GM19395 (cell line): ENCODE data around the gene PRSS48.
A peak's percentile ranks its signal among the peaks of the same experiment; 100 is the strongest.
"Not testable (repeated sequence)": the region's sequence is repeated elsewhere in the genome, so short reads cannot be mapped to it uniquely, and the experiment has no call there.

Experiments used
- ATAC-seq: cut with Tn5 transposase; IDR thresholded peaks from one replicate; pipeline ENCODE4 v1.9.1; 2021; ENCODE audit warnings: mild to moderate bottlenecking, moderate library complexity; ENCODE audit not compliant: unreplicated experiment

Gene PRSS48

GRCh38 chr4:151260526-151260925 lies 16.4 kb upstream of the PRSS48 start:
- ATAC-seq, result no peak

GRCh38 chr4:151263455-151263854 lies 13.5 kb upstream of the PRSS48 start:
- no peak for ATAC-seq

GRCh38 chr4:151266497-151266896 lies 10.5 kb upstream of the PRSS48 start:
- no peak for ATAC-seq

DNA sequence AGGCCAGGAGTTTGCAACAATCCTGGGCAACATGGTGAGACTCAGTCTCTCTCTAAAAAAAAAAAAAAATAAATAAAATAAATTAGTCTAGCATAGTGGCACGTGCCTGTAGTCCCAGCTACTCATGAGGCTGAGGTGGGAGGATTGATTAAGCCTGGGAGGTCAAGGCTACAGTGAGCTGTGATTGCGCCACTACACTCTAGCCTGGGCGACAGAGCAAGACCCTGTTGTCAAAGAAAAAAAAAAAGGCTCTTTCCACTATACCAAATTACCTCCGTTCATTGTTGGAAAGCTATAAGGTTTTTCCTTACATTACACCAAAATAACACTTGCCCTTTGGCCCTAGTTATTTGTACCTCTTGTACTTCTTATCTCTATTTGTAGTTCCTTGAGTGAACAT lies 9.9 kb upstream of the PRSS48 start:
- no peak for ATAC-seq

DNA sequence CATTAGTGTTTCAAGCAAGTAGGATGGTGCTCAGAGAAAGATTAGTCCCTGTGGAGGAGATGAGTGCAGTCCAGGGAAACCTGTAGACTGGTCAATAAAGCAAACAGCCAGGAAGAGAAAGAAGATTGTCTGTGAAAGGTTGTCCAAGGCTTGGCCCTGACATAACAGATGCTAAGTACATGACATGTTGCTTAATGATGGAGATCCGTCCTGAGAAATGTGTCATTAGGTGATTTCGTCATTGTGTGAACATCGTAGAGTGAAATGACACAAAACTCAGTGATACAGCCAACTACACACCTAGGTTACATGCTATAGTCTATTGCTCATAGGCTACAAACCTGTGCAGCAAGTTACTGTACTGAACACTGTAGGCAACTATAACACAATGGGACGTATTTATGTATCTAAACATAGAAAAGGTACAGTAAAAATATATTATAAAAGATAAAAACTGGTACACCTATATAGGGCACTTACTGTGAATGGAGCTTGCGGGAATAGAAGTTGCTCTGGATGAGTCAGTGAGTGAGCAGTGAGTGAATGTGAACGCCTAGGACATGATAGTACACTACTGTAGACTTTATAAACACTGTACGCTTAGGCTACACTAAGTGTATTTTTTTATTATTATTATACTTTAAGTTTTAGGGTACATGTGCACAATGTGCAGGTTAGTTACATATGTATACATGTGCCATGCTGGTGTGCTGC lies 9.0 kb upstream of the PRSS48 start:
- no peak for ATAC-seq

DNA sequence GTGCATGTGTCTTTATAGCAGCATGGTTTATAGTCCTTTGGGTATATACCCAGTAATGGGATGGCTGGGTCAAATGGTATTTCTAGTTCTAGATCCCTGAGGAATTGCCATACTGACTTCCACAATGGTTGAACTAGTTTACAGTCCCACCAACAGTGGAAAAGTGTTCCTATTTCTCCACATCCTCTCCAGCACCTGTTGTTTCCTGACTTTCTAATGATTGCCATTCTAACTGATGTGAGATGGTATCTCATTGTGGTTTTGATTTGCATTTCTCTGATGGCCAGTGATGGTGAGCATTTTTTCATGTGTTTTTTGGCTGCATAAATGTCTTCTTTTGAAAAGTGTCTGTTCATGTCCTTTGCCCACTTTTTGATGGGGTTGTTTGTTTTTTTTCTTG lies 8.1 kb upstream of the PRSS48 start:
- ATAC-seq, result not testable (repeated sequence)

DNA sequence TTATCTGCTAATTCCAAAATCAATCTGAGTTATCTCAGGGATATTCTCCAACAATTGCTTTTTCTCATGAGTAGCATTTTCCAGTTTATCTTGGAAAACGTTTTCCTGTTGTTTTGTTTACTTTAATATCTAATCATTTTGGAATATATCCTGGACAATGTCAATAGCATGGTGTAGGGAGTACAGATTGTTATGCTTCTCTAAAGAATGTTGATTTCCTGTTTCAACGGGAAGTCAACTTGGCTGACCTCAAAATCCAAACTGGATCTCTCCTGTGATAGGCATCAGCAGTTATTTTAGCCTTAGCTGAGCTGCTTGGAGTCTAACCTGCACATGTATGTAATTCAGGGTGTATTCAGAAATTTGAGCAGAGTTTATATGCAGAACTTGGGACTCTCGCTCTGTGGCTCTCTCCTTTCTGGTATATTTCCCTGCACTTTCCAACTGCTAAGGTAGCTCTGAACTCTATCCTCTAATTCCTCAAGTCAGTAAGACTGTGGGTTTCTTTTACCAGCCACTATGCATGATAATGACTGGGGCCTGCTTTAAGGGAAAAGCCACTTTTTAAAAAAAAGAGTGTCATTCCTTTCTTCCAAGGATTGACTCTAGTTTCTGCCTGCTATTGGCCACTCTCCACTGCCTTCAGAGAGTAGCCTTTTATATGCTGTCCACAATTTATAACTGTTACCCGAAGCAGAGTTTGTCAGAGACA lies 7.7 kb downstream of the PRSS48 start:
- no peak for ATAC-seq

DNA sequence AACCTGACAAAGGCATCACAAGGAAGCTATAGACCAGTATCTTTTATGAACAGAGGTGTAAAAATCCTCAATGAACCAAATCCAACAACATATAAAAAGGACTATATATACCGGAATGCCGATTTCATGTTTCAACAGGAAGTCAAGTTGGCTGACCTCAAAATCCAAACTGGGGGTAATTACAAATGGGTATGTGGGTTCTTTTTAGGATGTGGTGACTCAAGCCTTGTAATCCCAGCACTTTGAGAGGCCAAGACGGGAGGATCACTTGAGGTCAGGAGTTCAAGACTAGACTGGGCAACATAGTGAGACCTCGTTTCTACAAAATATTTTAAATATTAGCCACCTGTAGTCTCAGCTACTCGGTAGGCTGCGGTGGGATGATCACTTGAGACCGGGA lies 10.4 kb downstream of the PRSS48 start:
- no peak for ATAC-seq

- no peak for ATAC-seq
Observed at GRCh38 chr4:151291485-151291884, 14.5 kb downstream of the PRSS48 start.

DNA sequence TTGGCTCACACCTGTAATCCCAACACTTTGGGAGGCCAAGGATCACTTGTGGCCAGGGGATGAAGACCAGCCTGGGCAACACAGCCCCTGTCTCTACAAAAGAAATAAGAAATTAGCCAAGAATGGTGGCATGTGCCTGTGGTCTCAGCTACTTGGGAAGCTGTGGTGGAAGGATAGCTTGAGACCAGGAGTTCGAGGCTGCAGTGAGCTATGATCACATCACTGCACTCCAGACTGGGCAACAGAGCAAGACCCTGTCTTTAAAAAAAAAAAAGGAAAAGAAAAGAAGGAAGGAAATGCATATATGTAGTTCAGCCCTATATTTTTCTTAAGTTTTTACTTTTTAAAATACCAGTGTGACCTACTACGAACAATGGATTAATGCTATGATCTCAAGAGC lies 15.1 kb downstream of the PRSS48 start:
- ATAC-seq, result no peak

DNA sequence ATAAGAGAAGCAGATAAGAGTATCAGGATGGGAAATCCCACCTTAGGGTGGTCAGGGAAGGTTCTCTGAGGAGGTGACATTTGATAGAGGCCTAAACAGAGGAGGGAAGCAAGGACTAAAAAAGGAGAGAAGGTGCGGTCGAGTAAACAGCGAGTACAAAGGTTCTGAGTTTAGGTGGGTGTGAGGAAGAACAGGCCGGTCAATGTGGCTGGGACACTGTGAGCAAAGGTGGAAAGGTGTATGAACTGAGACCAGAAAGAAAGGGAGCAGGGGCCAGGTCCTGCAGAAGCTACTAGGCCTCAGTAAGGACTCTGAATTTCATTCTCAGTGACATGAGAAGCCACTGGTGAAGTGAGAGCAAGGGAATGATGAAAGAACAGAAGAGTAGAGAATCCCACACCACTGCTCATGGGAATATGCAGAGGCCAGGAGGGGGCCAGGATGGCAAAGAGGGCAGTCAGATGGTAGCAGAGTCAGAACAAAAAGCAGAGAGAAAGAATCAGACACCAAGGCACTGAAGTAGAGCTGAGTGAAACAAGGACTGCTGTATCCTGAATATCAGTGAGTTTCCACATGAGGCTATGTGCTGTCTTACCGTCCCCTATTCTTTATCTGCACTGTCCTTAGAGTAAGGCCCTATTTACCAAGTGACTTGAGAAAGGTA lies 18.0 kb downstream of the PRSS48 start:
- ATAC-seq, result no peak

DNA sequence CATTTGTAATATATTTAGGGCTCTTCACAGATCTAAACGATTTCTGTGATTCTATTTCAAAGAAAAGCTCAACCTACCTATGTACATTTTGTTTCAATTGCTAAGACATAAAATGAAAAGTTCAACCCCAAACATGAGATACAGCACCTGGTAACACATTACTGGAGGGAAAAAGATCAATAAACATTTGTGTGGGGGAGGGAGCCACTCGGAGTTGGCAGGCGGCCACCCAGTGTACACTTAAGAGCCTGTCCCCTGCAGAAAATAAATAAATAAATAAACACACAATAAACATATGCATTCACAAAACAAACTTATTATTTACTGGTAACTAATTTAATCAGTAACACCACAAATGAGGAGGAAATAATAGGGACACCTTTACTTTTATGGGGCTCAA lies 19.3 kb downstream of the PRSS48 start:
- ATAC-seq, result no peak

GRCh38 chr4:151297170-151297569 lies 20.2 kb downstream of the PRSS48 start:
- ATAC-seq, result no peak

DNA sequence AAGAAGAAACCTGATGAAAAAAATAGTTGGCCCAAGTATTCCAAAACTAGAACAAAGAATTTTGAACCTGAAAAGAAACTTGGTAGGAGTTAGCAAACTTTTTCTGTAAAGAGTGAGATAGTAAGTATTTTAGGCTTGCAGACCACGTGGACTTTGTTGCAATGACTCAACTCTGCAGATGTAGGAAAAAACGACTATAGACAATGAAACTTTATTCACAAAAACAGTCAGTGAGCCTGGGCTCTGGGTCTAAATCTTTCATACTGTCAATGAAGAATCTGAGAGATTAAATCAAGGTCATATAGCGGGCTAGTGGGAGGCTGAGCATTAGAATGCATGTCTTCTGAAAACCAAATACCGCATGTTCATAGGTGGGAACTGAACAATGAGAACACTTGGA lies 25.5 kb downstream of the PRSS48 start:
- ATAC-seq, result no peak

- no peak for ATAC-seq
Observed at GRCh38 chr4:151304226-151304625, 27.3 kb downstream of the PRSS48 start.

DNA sequence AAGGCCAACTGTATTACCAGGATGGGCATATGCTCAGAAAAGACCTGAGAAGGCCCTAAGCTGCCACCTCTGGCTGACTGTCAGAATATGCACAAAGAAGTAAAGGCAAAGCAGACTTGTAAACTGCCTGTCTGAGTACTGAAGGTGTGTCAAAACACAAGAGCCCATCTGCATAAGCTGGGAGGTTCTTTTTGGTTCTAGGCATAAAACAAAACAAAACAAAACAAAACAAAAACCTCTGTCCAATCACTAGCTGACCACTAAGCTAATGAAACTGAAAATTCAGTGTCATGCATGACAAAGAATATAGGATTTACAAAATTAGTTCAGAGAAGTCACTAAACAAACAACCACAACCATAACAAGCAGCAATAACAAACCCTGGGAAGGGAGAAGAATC lies 27.8 kb downstream of the PRSS48 start:
- ATAC-seq, result peak; percentile 95

GRCh38 chr4:151310124-151310728 lies 33.3 kb downstream of the PRSS48 start:
- ATAC-seq, result no peak

DNA sequence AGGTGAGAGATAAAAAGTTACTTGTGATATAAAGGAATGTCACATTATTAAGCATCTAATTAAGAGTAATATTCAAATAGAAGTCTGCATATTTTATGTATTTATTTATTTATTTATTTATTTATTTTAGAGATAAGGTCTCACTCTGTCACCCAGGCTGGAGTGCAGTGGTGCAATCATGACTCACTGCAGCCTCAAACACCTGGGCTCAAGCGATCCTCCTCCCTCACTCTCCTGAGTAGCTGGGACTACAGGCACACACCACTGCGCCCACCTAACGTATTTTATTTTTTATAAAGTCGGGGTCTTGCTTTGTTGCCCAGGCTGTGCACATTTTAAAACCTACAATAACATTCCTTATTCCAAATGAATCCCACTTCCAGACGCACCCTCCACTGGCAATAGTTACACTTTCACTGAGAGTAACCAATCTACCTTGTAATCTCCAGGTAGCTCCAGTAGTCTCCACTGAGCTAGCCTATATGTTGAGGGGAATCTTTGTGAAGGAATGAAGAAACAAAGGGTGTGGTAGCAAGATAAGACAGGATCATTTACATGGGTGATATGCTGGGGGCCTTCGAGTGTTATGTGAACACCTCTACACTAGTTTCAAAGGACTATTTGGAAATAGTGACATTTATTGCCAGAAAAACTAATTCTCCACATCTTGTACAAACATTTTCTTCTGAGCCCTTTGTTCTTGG lies 36.5 kb downstream of the PRSS48 start:
- no peak for ATAC-seq

GRCh38 chr4:151314010-151314355 lies 37.0 kb downstream of the PRSS48 start:
- ATAC-seq, result no peak

DNA sequence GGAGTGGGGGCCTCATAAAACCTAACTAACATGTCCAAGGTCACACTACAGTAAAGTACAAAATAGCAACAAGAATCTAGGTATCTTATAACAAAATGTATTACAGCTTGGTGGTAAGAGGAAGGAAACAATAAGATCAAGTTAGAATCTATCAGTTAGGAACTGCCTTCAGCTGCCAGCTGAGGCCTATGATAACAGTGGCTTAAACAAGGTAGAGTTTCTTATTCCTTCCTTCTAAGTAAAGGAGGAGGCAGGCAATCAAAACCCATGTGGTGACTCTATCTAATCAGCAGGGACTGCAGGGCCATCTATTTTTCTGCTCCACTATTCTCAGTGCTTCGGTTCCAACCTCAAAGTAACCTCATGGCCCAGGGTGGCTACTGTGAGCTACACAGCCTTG lies 37.5 kb downstream of the PRSS48 start:
- ATAC-seq, result no peak

DNA sequence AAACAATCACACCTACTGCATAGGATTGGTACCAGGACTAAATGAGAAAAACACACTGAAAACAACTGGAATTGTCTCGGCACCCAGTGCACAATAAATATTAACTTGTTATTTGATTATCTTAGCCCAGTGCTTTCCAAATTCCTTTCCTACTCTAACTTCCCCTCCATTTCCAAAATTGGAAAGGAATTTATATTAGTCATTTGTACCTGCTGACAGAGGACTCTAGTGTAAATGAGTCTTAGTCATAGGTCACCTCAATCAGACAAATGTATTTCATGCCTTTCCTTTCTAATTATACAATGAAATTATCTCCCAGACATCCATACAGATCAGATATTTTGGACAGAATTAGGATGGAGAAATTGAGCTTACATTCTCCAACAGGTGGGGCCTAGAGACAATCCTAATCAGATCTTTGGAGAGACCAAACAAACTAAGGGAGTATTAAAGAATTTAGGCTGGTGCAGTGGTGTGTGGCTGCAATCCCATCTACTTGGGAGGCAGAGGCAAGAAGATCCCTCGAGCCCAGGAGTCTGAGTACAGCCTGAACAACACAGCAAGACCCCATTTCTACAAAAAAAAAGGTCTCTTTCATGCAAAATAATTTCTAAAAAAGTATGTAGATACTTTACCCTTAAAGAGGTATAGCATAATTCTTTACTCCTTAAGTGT lies 38.4 kb downstream of the PRSS48 start:
- ATAC-seq, result no peak
